ENCODE data around the gene ACTG2. TPM values are rescaled to one million over a fixed set of nuclear protein-coding genes. Genes with fewer than 3 reads are reported as not detected.

ACTG2 gene
- polyA plus RNA-seq, 2 donors = 343 to 660 TPM

Other genes starting within 250 kb of the ACTG2 start
- 10 to 100 TPM; 47.5 to 47.6 TPM for gene TPRKB, start 155.7 kb upstream of the ACTG2 start, polyA plus RNA-seq
- 10 to 100 TPM; 25.5 to 27.0 TPM for gene DUSP11, start 112.9 kb upstream of the ACTG2 start, polyA plus RNA-seq
- not detected for gene C2orf78, start 108.8 kb upstream of the ACTG2 start, polyA plus RNA-seq
- 10 to 100 TPM; 26.0 to 31.3 TPM for gene STAMBP, start 64.0 kb upstream of the ACTG2 start, polyA plus RNA-seq
- gene DGUOK, start 33.9 kb downstream of the ACTG2 start, polyA plus RNA-seq = 10 to 100 TPM; 42.8 to 45.6 TPM
- 1 to 10 TPM; 4.5 to 6.7 TPM for gene TET3, start 91.9 kb downstream of the ACTG2 start, polyA plus RNA-seq